Activated CD4-positive, alpha-beta T cell treated with anti-CD3 and anti-CD28 coated beads for 24 hours (primary cell): Measurements from ENCODE around the gene TRMT44.

Source experiments
- DNase-seq, 2 donors: peaks; one replicate each; pipeline ENCODE4 v3.0.0-alpha.2; 2020; ENCODE audit warnings: low read depth in 2 of 2

TRMT44 gene, protein sequence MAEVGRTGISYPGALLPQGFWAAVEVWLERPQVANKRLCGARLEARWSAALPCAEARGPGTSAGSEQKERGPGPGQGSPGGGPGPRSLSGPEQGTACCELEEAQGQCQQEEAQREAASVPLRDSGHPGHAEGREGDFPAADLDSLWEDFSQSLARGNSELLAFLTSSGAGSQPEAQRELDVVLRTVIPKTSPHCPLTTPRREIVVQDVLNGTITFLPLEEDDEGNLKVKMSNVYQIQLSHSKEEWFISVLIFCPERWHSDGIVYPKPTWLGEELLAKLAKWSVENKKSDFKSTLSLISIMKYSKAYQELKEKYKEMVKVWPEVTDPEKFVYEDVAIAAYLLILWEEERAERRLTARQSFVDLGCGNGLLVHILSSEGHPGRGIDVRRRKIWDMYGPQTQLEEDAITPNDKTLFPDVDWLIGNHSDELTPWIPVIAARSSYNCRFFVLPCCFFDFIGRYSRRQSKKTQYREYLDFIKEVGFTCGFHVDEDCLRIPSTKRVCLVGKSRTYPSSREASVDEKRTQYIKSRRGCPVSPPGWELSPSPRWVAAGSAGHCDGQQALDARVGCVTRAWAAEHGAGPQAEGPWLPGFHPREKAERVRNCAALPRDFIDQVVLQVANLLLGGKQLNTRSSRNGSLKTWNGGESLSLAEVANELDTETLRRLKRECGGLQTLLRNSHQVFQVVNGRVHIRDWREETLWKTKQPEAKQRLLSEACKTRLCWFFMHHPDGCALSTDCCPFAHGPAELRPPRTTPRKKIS

DNA sequence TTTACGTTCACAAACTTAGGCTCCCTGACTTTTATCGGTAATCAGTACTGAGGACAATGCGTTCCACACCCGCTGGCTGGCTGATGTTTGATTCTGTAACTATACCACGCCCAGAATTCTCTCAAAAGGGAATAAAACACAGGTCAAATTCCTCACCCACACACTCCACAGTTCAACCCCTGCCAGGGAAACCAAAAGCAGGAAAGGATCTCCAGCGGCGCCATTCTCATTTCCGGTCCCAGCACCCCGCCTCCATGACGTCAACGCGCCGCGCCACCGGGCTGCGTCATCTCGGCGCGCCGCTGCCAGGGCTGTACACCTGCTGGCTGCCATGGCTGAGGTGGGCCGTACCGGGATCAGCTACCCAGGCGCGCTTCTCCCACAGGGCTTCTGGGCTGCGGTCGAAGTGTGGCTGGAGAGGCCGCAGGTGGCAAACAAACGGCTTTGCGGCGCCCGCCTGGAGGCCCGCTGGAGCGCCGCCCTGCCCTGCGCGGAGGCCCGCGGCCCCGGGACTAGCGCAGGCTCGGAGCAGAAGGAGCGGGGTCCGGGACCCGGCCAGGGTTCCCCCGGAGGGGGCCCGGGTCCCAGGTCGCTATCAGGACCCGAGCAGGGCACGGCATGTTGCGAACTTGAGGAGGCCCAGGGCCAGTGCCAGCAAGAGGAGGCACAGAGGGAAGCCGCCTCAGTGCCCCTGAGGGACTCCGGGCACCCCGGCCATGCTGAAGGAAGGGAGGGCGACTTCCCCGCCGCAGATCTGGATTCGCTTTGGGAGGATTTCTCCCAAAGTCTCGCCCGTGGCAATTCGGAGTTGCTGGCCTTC is at the start of gene TRMT44, which contains the start of gene ACOX3:
TSS of gene TRMT44 (plus strand) at position 286 of the 820 bp plus-strand sequence. CDS start at position 332, 46 bp downstream.
TSS of gene ACOX3 (minus strand) at position 232 of the 820 bp plus-strand sequence. CDS start 24,202 bp downstream, outside the sequence.
- DNase-seq = peak; percentile 91 to 94

- DNase-seq = no peak
Observed at GRCh38 chr4:8391071-8391470, 49.5 kb upstream of the TRMT44 start.

DNA sequence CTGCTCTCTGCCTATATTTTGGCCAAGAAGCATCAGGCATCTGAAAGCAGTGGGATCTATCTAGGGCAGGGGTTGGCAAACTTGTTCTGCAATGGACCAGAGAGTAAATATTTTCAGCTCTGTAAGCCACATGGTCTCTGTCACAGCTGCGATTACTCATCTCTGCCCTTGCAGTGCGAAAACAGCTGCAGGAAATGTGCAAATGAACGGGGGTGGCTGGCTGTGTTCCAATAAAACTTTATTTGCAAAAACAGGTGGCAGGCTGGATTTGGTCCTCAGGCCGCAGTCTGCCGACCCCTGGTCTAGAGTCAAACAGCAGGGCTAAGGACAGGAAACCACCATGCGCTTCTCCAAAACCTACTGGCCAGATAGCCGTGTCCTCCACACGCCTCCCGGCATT is 48.6 kb upstream of the TRMT44 start:
- DNase-seq = no peak

DNA sequence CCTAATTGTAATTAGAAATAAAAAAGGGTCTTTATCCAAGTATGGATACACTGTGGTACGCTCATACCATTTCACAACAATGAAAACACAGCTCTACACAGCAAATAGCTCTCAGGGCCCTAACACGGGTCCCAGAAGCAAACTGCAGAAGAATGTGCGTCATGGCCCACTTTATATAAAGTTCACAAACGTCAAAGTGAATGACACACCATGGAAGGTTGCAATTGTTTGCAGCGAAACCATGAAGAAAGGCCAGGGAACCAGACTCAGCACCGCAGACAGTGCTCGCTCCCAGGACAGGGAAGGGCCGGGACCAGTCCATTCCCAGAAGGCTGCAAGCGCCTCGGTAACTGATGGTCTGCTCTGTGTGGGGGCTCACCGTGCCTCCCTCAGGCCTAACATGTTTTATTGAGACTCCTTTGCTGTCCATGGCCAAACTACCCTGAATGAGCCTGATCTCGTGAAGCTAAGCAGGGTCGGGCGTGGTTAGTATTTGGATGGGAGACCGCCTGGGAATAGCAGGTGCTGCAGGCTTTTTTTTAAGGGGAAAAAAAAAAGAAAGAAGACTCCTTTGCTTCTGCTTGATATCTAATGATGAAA is 47.9 kb upstream of the TRMT44 start:
- DNase-seq = no peak

- DNase-seq = no peak
Observed at GRCh38 chr4:8393593-8394038, 47.0 kb upstream of the TRMT44 start.

DNA sequence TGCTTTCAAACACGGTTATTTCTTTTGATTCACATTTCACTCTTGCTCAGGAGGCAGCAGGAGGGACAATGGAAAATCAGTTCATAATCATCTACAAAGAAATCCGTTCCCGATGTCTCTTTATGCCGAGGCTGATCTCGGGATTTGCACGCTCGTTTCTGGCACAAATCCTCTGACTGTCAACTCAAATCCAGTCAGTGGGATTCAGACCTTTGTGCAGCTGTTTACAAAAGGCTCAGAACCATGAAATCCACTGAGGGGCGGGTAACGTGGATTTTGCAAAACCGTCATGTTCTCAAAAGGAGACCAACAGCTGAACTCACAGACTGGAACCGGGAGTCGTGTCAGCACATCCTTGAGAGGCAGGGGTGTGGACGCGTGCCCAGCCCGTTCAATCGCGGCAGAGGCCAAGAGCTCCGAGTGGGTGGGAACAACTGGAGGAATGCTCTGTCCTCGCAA is 46.5 kb upstream of the TRMT44 start:
- no peak for DNase-seq

- no peak for DNase-seq
Observed at GRCh38 chr4:8394806-8395205, 45.8 kb upstream of the TRMT44 start.

DNA sequence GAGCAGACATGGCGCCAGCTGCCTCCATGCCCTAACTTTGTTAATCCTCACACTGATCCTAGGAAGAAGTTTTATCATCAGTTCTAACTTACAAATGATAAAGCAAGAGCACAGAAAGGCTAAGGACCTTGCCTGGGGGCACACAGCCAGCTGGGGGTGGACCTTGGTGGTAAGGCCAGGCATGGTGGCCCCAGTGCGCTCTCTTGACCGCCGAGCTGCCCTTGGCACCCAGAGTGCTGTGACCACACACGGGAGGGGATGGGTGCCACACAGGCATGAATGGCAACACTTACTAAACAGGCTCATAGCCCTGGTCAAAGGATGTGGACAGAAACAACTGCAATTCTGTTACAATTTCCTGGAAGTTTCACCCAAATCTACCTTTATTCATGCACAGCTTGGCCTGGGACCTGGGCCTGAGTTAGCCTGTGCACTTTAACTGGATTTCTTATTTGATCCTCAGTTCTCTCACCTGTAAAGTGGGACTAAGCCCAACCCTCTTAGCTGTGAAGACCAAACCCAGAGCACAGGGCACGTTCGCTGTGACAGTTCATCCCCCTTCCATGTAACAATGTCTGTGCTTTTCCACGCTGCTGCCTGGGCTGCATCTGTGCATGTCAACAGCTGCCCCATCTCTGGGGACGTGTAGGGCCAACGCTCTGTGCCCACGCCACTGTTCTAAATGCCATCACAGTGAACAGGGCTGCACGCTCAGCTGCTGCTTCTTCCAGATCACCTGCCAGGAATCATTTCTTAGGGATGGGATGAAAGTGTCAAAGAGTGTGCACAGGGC is 44.9 kb upstream of the TRMT44 start:
- no peak for DNase-seq

DNA sequence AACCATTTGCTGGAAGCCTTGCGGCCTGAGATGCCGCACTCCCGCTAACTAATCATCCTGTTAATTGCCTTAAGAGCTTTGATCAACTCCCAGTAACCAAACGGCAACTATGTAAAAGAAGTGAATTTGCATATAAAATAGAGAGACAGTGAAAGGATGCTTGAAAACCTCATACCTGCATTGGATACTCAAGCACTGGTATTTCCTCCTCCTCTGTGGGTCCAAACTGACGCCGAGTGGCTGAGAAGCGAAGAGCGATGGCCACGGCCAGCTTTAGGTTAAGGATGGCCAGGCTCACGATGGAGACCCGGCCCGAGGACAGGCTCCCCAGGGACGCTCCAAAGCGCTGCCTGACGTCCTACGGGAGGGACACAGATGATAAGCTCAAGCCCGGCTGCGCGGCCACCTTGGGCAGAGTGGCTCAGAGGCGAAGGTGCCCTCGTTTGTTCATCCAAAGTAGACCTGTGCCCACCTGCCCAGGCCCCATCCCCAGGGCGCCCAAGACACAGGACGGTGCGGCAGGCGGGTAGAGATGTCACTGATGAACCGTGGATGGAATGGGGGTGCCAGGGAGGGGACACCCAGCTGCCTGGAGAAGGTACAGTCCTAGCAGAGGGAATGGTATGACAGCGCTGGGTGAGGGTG is 43.7 kb upstream of the TRMT44 start:
- no peak for DNase-seq

GRCh38 chr4:8398347-8398746 is 42.2 kb upstream of the TRMT44 start:
- no peak for DNase-seq

- no peak for DNase-seq
Observed at GRCh38 chr4:8399298-8399697, 41.3 kb upstream of the TRMT44 start.

DNA sequence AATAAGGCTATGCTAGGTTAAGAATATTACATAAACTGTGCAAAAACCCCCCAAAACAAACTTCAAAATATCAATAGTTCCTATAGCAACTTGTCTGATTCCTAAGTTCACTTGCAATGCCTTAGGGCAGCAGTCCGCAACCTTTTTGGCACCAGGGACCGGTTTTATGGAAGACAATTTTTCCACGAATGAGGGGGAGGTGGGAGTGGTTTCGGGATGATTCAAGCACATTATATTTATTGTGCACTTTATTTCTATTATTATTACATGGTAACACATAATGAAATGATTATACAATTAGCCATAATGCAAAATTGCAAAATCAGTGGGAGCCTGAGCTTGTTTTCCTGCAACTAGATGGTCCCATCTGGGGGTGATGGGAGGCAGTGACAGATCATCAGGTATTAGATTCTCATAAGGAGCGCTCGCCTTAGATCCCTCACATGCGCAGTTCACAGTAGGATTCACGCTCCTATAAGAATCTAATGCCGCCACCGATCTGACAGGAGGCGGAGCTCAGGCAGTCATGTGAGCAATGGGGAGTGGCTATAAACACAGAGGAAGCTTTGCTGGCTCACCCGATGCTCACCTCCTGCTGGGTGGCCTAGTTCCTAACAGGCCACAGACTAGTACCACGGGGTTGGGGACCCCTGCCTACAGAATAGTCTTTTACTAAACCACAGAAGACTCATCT is 39.8 kb upstream of the TRMT44 start:
- DNase-seq = no peak

GRCh38 chr4:8401665-8402064 is 38.9 kb upstream of the TRMT44 start:
- DNase-seq = no peak

DNA sequence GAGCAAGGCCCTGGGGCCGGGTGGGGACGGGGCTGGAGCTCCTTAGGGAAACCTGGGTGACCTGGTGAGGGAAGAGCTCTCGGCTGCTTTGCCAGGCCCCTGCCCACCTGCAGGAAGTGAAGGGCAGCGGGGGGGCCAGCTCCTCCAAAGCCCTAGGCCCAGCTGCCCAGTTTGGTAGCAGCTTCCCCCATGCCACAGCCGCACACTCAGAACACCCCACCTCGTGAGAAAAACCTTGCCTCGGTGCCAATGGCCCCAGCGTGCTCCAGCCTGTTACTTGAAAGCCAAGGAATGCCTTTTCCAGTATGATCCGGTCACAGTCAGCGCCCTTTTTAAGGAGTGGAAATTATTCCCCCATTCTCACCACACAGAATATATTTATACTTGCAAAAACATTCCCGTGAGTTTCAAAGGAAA is 38.4 kb upstream of the TRMT44 start:
- DNase-seq = no peak

GRCh38 chr4:8402640-8403039 is 37.9 kb upstream of the TRMT44 start:
- no peak for DNase-seq

DNA sequence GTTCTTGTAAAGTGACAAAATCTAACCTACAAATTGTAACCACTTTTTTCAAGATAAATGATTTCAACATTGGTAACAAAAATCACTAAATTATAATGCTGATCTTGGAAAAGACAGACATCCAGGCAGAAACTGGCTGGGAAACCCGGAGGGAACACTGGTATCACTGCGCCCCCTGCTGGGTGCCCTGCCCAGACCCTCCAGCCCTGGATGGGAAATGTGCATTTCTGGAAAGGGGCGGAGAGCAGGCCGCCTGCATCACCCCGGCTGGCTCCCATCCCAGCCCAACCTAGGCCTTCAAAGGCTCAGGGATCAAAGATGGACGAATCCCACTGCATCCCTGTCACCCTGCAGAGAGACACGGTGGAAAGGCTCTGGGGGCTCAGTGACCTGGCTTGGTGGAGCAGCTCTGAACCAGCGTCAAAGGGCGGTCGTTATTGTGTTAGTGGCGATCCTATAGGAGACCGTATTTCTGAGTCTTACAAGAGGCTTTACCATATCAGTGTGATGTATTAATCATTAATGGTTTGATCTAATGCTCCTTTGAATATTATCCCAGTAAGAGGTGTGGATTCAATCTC is 37.3 kb upstream of the TRMT44 start:
- peak; percentile 34 to 49 for DNase-seq

DNA sequence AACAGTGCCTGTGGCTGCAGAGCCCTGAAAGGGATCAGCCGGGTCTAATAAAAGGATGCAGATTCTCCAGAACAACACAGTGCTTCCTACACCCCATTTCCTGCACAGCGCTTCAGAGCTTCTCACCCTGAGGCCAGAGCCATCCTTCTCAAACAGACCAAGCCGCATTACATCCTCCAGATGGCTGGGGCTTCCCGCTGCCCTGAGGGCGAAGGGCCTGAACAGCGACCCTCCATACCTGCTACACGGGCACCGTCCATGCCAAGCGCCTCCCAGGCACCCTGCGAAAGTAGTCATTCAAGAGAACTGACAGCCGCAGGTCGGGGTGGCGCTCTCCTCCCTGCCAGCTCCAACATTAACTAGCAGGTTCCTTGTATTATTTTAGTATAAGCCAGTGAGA is 36.6 kb upstream of the TRMT44 start:
- no peak for DNase-seq

GRCh38 chr4:8404791-8405515 is 35.6 kb upstream of the TRMT44 start:
- DNase-seq = no peak

DNA sequence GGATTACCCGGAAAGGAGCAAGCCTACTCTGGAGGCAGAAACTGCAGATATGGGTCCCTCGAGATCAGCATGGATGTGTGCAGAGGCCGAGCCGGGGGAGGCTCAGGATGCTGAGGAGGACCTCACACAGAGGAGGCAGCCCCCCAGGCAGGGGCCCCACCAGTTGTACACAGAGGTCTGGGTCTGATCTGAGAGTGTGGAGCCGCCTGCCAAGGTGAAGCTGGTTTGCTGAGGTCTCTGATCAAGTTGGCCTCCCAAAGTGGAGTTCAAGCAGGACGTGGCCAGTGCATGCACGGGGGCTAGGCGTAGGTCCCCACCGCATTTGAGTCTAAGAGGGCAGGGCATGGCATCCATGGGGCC is 35.1 kb upstream of the TRMT44 start:
- no peak for DNase-seq
